H1 (cell line): Measurements from ENCODE around the gene WWC1. TPM values are rescaled to one million over a fixed set of nuclear protein-coding genes. Genes with fewer than 3 reads are reported as not detected.
A peak's percentile ranks its signal among the peaks of the same experiment; 100 is the strongest.

ENCODE experiments used
- ASH2L ChIP-seq: fragments of 200-600, 300-600 bp; sonication (generic); IDR thresholded peaks from one replicate; pipeline ENCODE4 v1.7.1; 2017; ENCODE audit warnings: low read length
- ATF3 ChIP-seq: IDR thresholded peaks from 2 replicates; pipeline ENCODE4 v1.6.1; 2011; ENCODE audit warnings: low read depth, mild to moderate bottlenecking, low read length; ENCODE audit not compliant: insufficient read depth
- CEBPB ChIP-seq: IDR thresholded peaks from 2 replicates; pipeline ENCODE4 v1.6.1; 2012; ENCODE audit warnings: low read depth, low read length
- CHD2 ChIP-seq: IDR thresholded peaks from 2 replicates; pipeline ENCODE4 v1.6.1; 2012; ENCODE audit warnings: low read length, improper control_type of control experiment
- CREB1 ChIP-seq: IDR thresholded peaks from 2 replicates; pipeline ENCODE4 v1.6.1; 2012; ENCODE audit warnings: inconsistent platforms
- E2F6 ChIP-seq: IDR thresholded peaks from 2 replicates; pipeline ENCODE4 v1.6.1; 2012; ENCODE audit warnings: inconsistent platforms
- EZH2 ChIP-seq: fragments of 200-600 bp; sonication (generic); IDR thresholded peaks from 2 replicates; pipeline ENCODE4 v1.7.1; 2012; ENCODE audit warnings: low read depth, mild to moderate bottlenecking, moderate library complexity, low read length, inconsistent platforms; ENCODE audit not compliant: severe bottlenecking
- GABPA ChIP-seq: IDR thresholded peaks from 2 replicates; pipeline ENCODE4 v1.6.1; 2011; ENCODE audit warnings: mild to moderate bottlenecking, low read length, moderate library complexity, borderline replicate concordance; ENCODE audit not compliant: insufficient read depth
- HDAC2 ChIP-seq, 2 experiments: fragments of 300-600 bp in 1 of 2; sonication (generic) in 1 of 2; IDR thresholded peaks; 2 replicates each; pipeline ENCODE4 v1.6.1; 2011 to 2012; ENCODE audit warnings: low read depth in 2 of 2, low read length in 2 of 2, mild to moderate bottlenecking in 2 of 2, moderate library complexity in 2 of 2, borderline replicate concordance in 1 of 2, inconsistent platforms in 1 of 2
- HDAC6 ChIP-seq: IDR thresholded peaks from one replicate; pipeline ENCODE4 v1.7.1; 2012; ENCODE audit warnings: low read depth, mild to moderate bottlenecking, inconsistent platforms, low read length, moderate library complexity
- JUND ChIP-seq: IDR thresholded peaks from 2 replicates; pipeline ENCODE4 v1.6.1; 2011; ENCODE audit warnings: mild to moderate bottlenecking, improper control_type of control experiment, low read length
- KDM5A ChIP-seq: fragments of 200-600 bp; IDR thresholded peaks from 2 replicates; pipeline ENCODE4 v1.7.1; 2012; ENCODE audit warnings: mild to moderate bottlenecking, low read length, inconsistent platforms, mixed read lengths
- MAFK ChIP-seq: IDR thresholded peaks from 2 replicates; pipeline ENCODE4 v1.6.1; 2012; ENCODE audit warnings: low read depth, mild to moderate bottlenecking, improper control_type of control experiment, low read length
- POLR2AphosphoS5 ChIP-seq: IDR thresholded peaks from 2 replicates; pipeline ENCODE4 v1.6.1; 2011; ENCODE audit warnings: low read depth, low read length
- POU5F1 ChIP-seq: IDR thresholded peaks from 2 replicates; pipeline ENCODE4 v1.6.1; 2011; ENCODE audit warnings: low read depth, mild to moderate bottlenecking, low read length, moderate library complexity
- RAD21 ChIP-seq, 2 experiments: IDR thresholded peaks in 1 of 2; conservative IDR thresholded peaks in 1 of 2; 2 replicates each; pipeline ENCODE4 v1.6.1; 2011; ENCODE audit warnings: low read depth in 2 of 2, low read length in 2 of 2, improper control_type of control experiment in 1 of 2, inconsistent platforms in 1 of 2, mild to moderate bottlenecking in 1 of 2, moderate library complexity in 1 of 2
- RXRA ChIP-seq: IDR thresholded peaks from 2 replicates; pipeline ENCODE4 v1.6.1; 2011; ENCODE audit warnings: low read depth, mild to moderate bottlenecking, low read length, moderate library complexity; ENCODE audit not compliant: insufficient read depth
- SAP30 ChIP-seq: fragments of 300-600 bp; sonication (generic); IDR thresholded peaks from 2 replicates; pipeline ENCODE4 v1.7.1; 2012; ENCODE audit warnings: low read length, moderate library complexity, mild to moderate bottlenecking, inconsistent platforms; ENCODE audit not compliant: insufficient read depth, insufficient replicate concordance
- SIX5 ChIP-seq: IDR thresholded peaks from 2 replicates; pipeline ENCODE4 v1.6.1; 2011; ENCODE audit warnings: mild to moderate bottlenecking, low read depth, low read length
- SP1 ChIP-seq: IDR thresholded peaks from 2 replicates; pipeline ENCODE4 v1.6.1; 2011; ENCODE audit warnings: low read depth, low read length
- TAF1 ChIP-seq: IDR thresholded peaks from 2 replicates; pipeline ENCODE4 v1.6.1; 2011; ENCODE audit warnings: mild to moderate bottlenecking, low read depth, low read length
- TCF12 ChIP-seq: IDR thresholded peaks from 2 replicates; pipeline ENCODE4 v1.6.1; 2011; ENCODE audit warnings: low read depth, mild to moderate bottlenecking, low read length
- ZNF274 ChIP-seq: IDR thresholded peaks from 2 replicates; pipeline ENCODE4 v1.7.0; 2012; ENCODE audit warnings: low read length, borderline replicate concordance; ENCODE audit errors: extremely low read depth
- polyA plus RNA-seq, 7 experiments: library from polyadenylated mRNA; depleted of rRNA in 3 of 7; stranded (reverse) in 5 of 7; unstranded in 2 of 7; fragments of >200 nt in 5 of 7; fragments of 200-250 nt in 2 of 7; gene quantifications; 1 replicate in 5 of 7; 2 replicates in 1 of 7; 4 replicates in 1 of 7; pipeline versions ENCODE4 v1.2.1 to v1.2.3, GENCODE V29; 2011 to 2013; ENCODE audit warnings: missing spikeins in 2 of 7, mixed read lengths in 2 of 7
- total RNA-seq: library from RNA; stranded (reverse); fragmentation: NEBNext Ultra II Directional; extraction: Animal tissue kit (Norgen Biotek cat#: 25700); gene quantifications from 2 replicates; pipeline ENCODE4 v1.2.1, GENCODE V29; 2021

Gene WWC1
- total and polyA plus RNA-seq, 2 of the 8 experiments (the other 6 are each of a cell fraction or from before 2014, with no cell fraction given): 16.4 to 41.1 TPM

- TF ChIP-seq E2F6: peak; percentile 52
- no peak for TF ChIP-seq ATF3
- TF ChIP-seq CREB1: no peak
- TF ChIP-seq EZH2: no peak
- TF ChIP-seq SIX5: no peak
- TF ChIP-seq MAFK: no peak
- TF ChIP-seq POLR2AphosphoS5: peak; percentile 38; the same call in 1 of the 2 replicates
- TF ChIP-seq HDAC2 (IDR thresholded peaks at IDR 0.05; ENCODE audit: borderline replicate concordance in 1 of 2, low read depth in 2 of 2, low read length in 2 of 2): no peak
- no peak for TF ChIP-seq SAP30
- no peak for TF ChIP-seq TCF12
- TF ChIP-seq CEBPB: no peak
- TF ChIP-seq RXRA: no peak
- TF ChIP-seq SP1: peak; percentile 48; the same call in 1 of the 2 replicates
- peak; percentile 99 to 100 for TF ChIP-seq RAD21 (IDR thresholded peaks at IDR 0.05 in 1 of 2, conservative IDR thresholded peaks at IDR 0.05 in 1 of 2; ENCODE audit: low read depth in 2 of 2, low read length in 2 of 2)
- TF ChIP-seq ASH2L: no peak
- no peak for TF ChIP-seq CHD2
- no peak for TF ChIP-seq GABPA
- TF ChIP-seq JUND: no peak
- no peak for TF ChIP-seq ZNF274
- TF ChIP-seq HDAC6: no peak
- TF ChIP-seq KDM5A: no peak
- TF ChIP-seq TAF1: no peak
- TF ChIP-seq POU5F1: no peak
Measured at GRCh38 chr5:168268949-168269936, 22.2 kb upstream of the WWC1 start (continued).
